Endothelial cell of umbilical vein (primary cell): ENCODE data around the gene TSEN15. TPM values are rescaled to one million over a fixed set of nuclear protein-coding genes. Genes with fewer than 3 reads are reported as not detected.

Experiments
- BruUV-seq: library from RNA; stranded (reverse); fragments of 400-500 nt; replicated peaks from 2 replicates; lab custom pipeline; 2021; lab: Mats Ljungman, UMichigan
- CTCF ChIA-PET: fragments of 300-600, 350-600 bp; sonication (Branson Sonifier 250); formaldehyde crosslinking; loops from one replicate; lab custom pipeline; 2021; ENCODE audit warnings: antibody characterized with exemption, inconsistent platforms; lab: Charles Lee
- POLR2A ChIA-PET: fragments of 300-600, 350-600 bp; sonication (Branson Sonifier 250); formaldehyde crosslinking; loops from one replicate; lab custom pipeline; 2021; ENCODE audit warnings: antibody characterized with exemption, inconsistent platforms; lab: Charles Lee
- DNase-seq: peaks from one replicate; pipeline ENCODE4 v3.0.0-alpha.2; 2011; ENCODE audit warnings: low read depth, low spot score
- FAIRE-seq: peaks from 2 replicates; lab custom pipeline; 2011; peaks lifted over from hg19 to GRCh38; lab: Jason Lieb, UNC
- H2AFZ ChIP-seq: 2 replicates; pipeline ENCODE4 v1.6.0; 2012; ENCODE audit warnings: low read depth, low read length, control low read depth, inconsistent platforms
- H3K27ac ChIP-seq: 2 replicates; pipeline ENCODE4 v1.5.1; 2011; ENCODE audit warnings: low read depth, mild to moderate bottlenecking, control low read depth, low read length, moderate library complexity; ENCODE audit not compliant: insufficient read depth
- H3K27me3 ChIP-seq, 2 experiments: 2 replicates each; pipeline versions ENCODE4 v1.6.0 to v1.6.1; 2011; ENCODE audit warnings: low read length in 2 of 2, mixed read lengths in 1 of 2; ENCODE audit not compliant: control insufficient read depth in 2 of 2, insufficient read depth in 2 of 2
- H3K36me3 ChIP-seq, 2 experiments: 2 replicates in 1 of 2; 3 replicates in 1 of 2; pipeline ENCODE4 v1.5.1; 2011; ENCODE audit warnings: low read length in 2 of 2, mild to moderate bottlenecking in 1 of 2, moderate library complexity in 1 of 2; ENCODE audit not compliant: control insufficient read depth in 2 of 2, insufficient read depth in 2 of 2; ENCODE audit errors: extremely low read depth in 1 of 2
- H3K4me1 ChIP-seq: 3 replicates; pipeline ENCODE4 v1.5.1; 2011; ENCODE audit warnings: mild to moderate bottlenecking, low read length; ENCODE audit not compliant: control insufficient read depth, insufficient read depth; ENCODE audit errors: extremely low read depth
- H3K4me2 ChIP-seq: 2 replicates; pipeline ENCODE4 v1.6.1; 2011; ENCODE audit warnings: low read length, control low read depth, mixed read lengths; ENCODE audit not compliant: insufficient read depth
- H3K4me3 ChIP-seq, 3 experiments: fragments of 200-600 bp in 1 of 3; sonication (generic), shearing (Covaris generic) in 1 of 3; replicated peaks in 1 of 3; 2 replicates each; pipeline ENCODE4 v1.5.1; 2011 to 2016; ENCODE audit warnings: control low read depth in 3 of 3, low read length in 3 of 3, mild to moderate bottlenecking in 2 of 3, inconsistent platforms in 1 of 3, low read depth in 1 of 3, moderate library complexity in 1 of 3; ENCODE audit not compliant: insufficient read depth in 1 of 3
- H3K79me2 ChIP-seq: 2 replicates; pipeline ENCODE4 v1.6.0; 2012; ENCODE audit warnings: low read length, inconsistent platforms; ENCODE audit not compliant: control insufficient read depth, insufficient read depth
- H3K9ac ChIP-seq: replicated peaks from 2 replicates; pipeline ENCODE3; 2011; ENCODE audit warnings: low read length, control low read depth; ENCODE audit not compliant: insufficient read depth; ENCODE audit errors: extremely low read depth
- H3K9me1 ChIP-seq: replicated peaks from 3 replicates; pipeline ENCODE4 v1.6.0; 2011; ENCODE audit warnings: mild to moderate bottlenecking, low read length; ENCODE audit not compliant: control insufficient read depth, insufficient read depth; ENCODE audit errors: extremely low read depth
- H3K9me3 ChIP-seq: replicated peaks from 2 replicates; pipeline ENCODE4 v1.5.1; 2012; ENCODE audit warnings: low read length, inconsistent platforms; ENCODE audit not compliant: control insufficient read depth, insufficient read depth
- H4K20me1 ChIP-seq: replicated peaks from 2 replicates; pipeline ENCODE3; 2011; ENCODE audit warnings: mild to moderate bottlenecking, low read length; ENCODE audit not compliant: control insufficient read depth, insufficient read depth; ENCODE audit errors: extremely low read depth
- CTCF ChIP-seq, 2 donors: IDR thresholded peaks; 1 replicate in 1 of 2; 2 replicates in 1 of 2; pipeline ENCODE4 v1.5.1; 2011; ENCODE audit warnings: low read length in 2 of 2, mild to moderate bottlenecking in 2 of 2, moderate library complexity in 2 of 2, control low read depth in 1 of 2, inconsistent platforms in 1 of 2, low read depth in 1 of 2; ENCODE audit not compliant: insufficient read depth in 1 of 2; ENCODE audit errors: extremely low read depth in 1 of 2
- FOS ChIP-seq: IDR thresholded peaks from 2 replicates; pipeline ENCODE4 v1.6.1; 2011; ENCODE audit warnings: mild to moderate bottlenecking, low read length, moderate library complexity, borderline replicate concordance; ENCODE audit not compliant: insufficient read depth
- GATA2 ChIP-seq: IDR thresholded peaks from 2 replicates; pipeline ENCODE4 v1.7.0; 2011; ENCODE audit warnings: low read depth, mild to moderate bottlenecking, moderate library complexity, mixed read lengths, low read length; ENCODE audit not compliant: insufficient read length, insufficient read depth
- MAX ChIP-seq: IDR thresholded peaks from 2 replicates; pipeline ENCODE4 v1.6.1; 2011; ENCODE audit not compliant: insufficient read depth, insufficient read length
- MYC ChIP-seq: IDR thresholded peaks from one replicate; pipeline ENCODE4 v1.6.1; 2011; ENCODE audit warnings: mild to moderate bottlenecking, low read depth, low read length
- POLR2A ChIP-seq: IDR thresholded peaks from 2 replicates; pipeline ENCODE4 v1.6.1; 2012; ENCODE audit warnings: low read depth, mild to moderate bottlenecking, control low read depth, low read length
- dilution Hi-C: fragments of 300-500 bp; cut with MboI; formaldehyde crosslinking; loops from one replicate; pipeline ENCODE4 v1.15.0; 2019; ENCODE audit warnings: low sequenced_read_pairs; ENCODE audit not compliant: extremely low pct_ligation_motif_present
- intact Hi-C: fragments of 100-400 bp; cut with micrococcal nuclease; formaldehyde crosslinking; loops from one replicate; pipeline ENCODE4 v1.10.0; 2022
- polyA plus RNA-seq, 4 experiments: library from polyadenylated mRNA; depleted of rRNA in 3 of 4; stranded (reverse) in 3 of 4; unstranded in 1 of 4; fragments of >200 nt; gene quantifications; 2 replicates each; pipeline versions ENCODE4 v1.2.1 to v1.2.3, GENCODE V29; 2011 to 2012; ENCODE audit warnings: missing spikeins in 1 of 4
- total RNA-seq: library from RNA; stranded (reverse); gene quantifications from 2 replicates; pipeline ENCODE4 v1.2.3, GENCODE V29; 2021

Gene TSEN15
- total and polyA plus RNA-seq, 2 donors (not counting 3 experiments of a cell fraction or from before 2014, with no cell fraction given): 20.6 to 25.8 TPM

GRCh38 chr1:184061396-184062003, 10.0 kb downstream of the TSEN15 start:
- no peak for FAIRE-seq
- dilution Hi-C loops: no loop called here

More at GRCh38 chr1:184061396-184062003, 10.0 kb downstream of the TSEN15 start:
- intact Hi-C loops: no loop called here
- Histone ChIP-seq H3K27ac (no peak overlapping the region), H3K4me1 (no peaks in the 10 kb centered on the region), H3K36me3 (peaks cover 0 to 3% of the 10 kb centered on the region in 2 experiments), H3K4me2 (no peak overlapping the region), H3K79me2 (no peaks in the 10 kb centered on the region), H3K4me3 (no peak overlapping the region), H4K20me1 (no peaks in the 10 kb centered on the region), H3K27me3 (no peaks in the 10 kb centered on the region), H3K9me3 (no peaks in the 10 kb centered on the region), H3K9me1 (no peaks in the 10 kb centered on the region), H2AFZ (no peak overlapping the region), H3K9ac (no peak overlapping the region)
- no TSS peak for BruUV-seq
- DNase-seq: no peak
- TF ChIP-seq CTCF (IDR thresholded peaks at IDR 0.05; ENCODE audit: extremely low read depth in 1 of 2, insufficient read depth in 1 of 2, low read depth in 1 of 2, low read length in 2 of 2): no peak
- no peak for TF ChIP-seq FOS
- no peak for TF ChIP-seq GATA2
- TF ChIP-seq POLR2A: no peak
- no peak for TF ChIP-seq MAX
- TF ChIP-seq MYC: no peak
- ChIA-PET POLR2A (no interaction called here), CTCF (interaction anchor here (1.2 kb wide), 1 partner anchor 14 kb away, joined by 5 read pairs; no protein-coding TSS in a partner anchor)
